Measurements from ENCODE around the gene UBE2I.
"Not testable (repeated sequence)": the region's sequence is repeated elsewhere in the genome, so short reads cannot be mapped to it uniquely, and the experiment has no call there.

Gene UBE2I

DNA sequence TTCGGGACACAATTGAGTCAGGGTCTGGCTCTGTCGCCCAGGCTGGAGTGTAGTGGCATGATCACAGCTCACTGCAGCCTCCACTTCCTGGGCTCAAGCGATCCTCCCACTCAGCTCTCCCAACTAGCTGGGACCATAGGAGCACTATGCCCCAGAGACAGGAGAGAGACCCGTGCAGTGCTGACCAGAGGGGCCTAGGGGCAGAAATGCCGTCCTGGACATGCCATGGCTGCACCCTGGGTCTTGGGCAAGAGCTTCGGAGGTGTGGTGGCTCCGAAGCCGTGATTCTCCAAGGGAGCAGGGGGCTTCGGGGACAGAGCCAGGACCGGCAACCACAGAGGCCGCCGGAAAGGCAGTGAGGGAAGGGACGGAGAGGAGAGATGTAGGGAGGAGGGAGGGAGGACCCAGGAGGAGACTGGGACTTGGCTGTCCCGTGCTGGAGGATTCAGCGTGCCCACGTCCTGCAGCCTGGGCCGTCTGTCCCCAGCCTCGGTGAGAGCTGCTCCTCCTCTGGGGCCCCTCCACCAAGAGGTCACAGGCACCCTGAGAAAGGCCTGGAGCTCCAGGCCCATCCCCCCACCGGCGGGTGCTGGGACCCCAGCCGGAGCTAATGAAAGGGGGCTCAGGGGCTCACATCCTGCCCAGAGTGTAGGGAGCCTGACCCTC lies 31.7 kb upstream of the UBE2I start:
- no peak for DNase-seq

- no peak for DNase-seq
Observed at GRCh38 chr16:1278477-1278876, 31.0 kb upstream of the UBE2I start.

DNA sequence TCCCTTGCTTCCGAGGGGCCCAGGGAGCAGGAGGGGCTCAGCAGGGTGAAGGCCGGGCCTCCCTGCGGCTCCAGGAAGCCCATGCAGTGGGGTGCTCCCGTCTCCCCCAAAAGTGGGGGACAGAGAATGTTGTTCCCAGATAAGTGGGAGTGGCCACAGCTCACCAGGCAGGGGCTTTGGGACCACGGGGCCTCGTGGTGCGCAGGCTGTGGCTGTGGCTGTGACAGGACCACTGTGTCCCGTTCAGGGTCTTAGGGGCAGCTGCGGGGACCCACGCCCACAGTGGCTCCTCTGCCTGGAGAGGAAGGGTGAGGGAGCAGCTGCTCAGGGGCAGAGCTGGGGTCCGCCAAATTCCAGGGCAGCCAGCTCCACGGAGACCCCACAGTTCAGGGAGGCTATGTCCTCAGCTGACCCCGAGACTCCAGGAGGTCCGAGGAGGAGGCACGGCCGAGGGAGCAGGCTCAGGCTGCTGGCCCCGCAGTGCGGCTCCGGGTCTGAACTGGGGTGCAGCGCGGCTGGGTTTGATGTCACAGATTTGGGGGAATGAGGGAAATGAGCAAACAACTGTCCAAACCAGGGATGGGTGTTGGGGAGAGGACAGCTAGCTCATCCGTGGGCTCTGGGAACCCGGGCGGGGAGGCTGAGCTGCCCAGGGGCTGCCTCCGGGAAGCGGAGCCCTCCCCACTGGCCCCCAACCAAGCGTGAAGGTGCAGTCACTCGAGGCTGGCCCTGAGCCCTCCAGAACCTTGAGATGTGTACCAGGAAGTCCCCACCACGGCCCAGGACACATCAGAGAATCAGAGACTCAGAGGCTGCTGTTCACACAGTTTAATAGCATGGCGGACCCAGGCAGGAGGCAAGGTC lies 30.1 kb upstream of the UBE2I start:
- DNase-seq: no peak

- no peak for DNase-seq
Observed at GRCh38 chr16:1279945-1280589, 29.4 kb upstream of the UBE2I start.

GRCh38 chr16:1280783-1281182 lies 28.7 kb upstream of the UBE2I start:
- DNase-seq: no peak

GRCh38 chr16:1281517-1281916 lies 27.9 kb upstream of the UBE2I start:
- DNase-seq: no peak

- no peak for DNase-seq
Observed at GRCh38 chr16:1282324-1282973, 27.0 kb upstream of the UBE2I start.

- no peak for DNase-seq
Observed at GRCh38 chr16:1283296-1283695, 26.1 kb upstream of the UBE2I start.

GRCh38 chr16:1283996-1284616 lies 25.3 kb upstream of the UBE2I start:
- DNase-seq: no peak

- DNase-seq: no peak
Observed at GRCh38 chr16:1285669-1286512, 23.5 kb upstream of the UBE2I start.

DNA sequence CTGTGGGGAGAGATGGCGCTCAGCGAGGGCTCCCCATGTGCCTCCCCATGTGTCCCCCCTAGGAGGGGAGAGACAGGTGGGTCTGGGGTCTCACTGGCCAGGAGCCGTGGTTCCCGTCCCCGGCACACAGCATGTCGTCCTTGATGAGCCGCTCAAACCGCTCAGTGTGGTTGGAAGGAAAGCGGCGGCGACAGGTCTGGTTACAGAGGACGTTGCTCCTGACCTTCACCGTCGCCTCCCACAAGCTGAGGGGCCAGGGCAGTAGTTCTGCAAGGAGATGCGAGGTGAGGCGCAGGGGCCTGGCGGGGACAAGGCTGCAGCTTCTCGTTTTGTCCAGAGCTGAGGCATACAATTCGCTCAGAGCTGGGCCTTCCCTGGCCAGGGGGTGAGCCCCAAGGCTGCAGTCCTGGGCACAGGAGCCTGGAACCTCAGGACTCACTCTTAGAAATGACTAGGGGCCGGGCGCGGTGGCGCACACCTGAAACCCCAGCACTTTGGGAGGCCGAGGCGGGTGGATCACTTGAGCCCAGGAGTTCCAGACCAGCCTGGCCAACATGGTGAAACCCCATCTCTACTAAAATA lies 22.8 kb upstream of the UBE2I start:
- DNase-seq: no peak

DNA sequence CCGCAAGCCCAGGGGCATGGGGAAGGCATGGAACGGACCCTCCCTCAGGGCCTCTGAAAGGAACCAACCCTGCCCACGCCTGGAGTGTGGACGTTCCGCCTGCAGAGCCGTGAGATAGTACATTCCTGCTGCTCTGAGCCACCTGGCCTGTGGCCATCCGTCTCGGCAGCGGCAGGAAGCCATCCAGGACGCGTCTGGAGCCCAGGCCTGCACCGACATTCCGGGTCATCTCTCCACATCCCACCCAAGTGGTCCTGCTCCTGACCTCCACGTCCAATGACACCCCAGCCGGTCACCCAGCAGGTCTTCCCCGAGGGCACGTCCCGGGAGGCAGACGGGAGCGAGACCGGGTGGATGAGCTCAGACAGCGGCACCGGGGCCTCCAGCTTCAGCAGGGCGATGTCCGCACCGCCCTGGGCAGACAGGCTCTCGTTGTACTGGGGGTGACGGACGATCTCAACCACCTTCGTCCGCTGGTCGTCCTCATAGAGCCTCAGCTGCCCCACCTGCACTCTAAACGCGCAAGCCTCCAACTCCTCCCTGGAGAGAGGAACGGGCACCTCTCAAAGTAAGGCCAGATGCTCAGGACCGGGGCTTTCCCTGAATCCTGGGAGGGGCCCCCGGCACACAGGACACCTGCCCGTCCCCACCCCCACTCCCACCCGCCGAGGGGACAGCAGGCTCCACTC lies 21.3 kb upstream of the UBE2I start:
- no peak for DNase-seq

GRCh38 chr16:1288813-1289476 lies 20.5 kb upstream of the UBE2I start:
- DNase-seq: no peak

- no peak for DNase-seq
Observed at GRCh38 chr16:1289477-1289866, 20.0 kb upstream of the UBE2I start.

DNA sequence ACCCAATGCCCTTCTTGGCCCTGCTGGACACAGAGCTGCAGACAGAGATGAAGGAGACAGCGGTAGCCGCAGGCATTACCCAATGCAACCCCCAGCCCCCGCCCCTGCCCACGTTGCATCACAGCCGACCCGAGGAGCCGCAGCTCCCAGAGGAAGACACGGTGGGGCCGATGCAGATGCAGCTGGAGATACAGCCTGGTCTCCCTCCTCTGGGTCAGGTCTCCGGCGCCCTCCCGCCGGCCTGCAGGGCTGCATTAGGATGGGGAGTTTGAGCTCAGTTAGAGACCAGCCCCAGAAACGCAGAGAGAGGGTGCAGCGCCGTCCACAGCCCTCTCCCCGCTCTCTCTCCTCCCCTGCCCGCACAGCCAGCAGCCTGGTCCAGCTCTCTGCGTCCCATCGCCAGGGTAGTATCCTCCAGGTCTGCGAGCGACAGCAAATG lies 19.4 kb upstream of the UBE2I start:
- DNase-seq: no peak

DNA sequence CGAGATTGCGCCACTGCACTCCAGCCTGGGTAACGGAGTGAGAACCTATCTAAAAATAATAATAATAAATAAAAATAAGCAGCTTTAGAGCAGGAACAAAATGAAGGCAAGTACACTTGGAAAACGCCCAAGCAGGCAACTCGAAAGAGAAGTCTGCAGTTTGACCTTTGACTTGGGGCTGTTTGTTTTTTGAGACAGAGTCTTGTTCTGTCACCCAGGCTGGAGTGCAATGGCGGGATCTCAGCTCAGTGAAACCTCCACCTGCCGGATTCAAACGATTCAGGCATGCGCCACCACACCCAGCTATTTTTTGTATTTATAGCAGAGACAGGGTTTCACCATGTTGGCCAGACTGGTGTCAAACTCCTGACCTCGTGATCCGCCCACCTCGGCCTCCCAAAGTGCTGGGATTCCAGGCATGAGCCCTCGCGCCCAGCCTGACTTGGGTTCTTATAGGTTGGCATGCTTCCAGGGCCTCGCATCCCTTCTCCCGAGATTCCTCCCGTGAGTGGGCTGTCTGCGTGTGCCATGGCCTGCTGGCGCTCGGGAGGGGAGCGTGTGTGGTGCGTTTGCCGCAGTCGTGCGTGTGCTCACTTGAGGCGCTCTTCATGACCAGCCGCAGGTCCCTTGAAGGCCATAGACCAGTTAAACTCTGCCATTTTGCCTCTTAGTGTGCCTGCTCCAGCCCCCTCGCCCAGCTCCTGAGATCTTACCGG lies 18.4 kb upstream of the UBE2I start:
- no peak for DNase-seq

DNA sequence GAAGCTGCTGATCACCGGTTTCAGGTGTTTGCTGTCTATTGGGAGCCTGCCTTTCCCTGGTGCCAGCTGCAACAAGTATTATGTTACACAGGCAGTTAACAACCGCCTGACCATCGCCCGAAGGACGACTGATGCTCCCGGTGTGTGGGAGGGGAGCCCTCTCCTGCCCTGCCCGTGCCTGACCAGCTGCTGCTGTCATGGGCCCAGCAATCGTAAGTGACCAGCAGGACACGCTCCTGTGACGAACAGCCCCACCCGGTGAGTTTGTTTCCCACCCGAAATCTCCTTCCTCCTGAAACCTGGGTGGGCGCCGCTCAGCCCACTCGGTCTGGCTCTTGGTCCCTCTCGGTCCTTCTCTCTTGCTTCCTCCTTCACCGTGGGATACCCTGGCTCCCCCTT lies 17.9 kb upstream of the UBE2I start:
- DNase-seq: no peak

DNA sequence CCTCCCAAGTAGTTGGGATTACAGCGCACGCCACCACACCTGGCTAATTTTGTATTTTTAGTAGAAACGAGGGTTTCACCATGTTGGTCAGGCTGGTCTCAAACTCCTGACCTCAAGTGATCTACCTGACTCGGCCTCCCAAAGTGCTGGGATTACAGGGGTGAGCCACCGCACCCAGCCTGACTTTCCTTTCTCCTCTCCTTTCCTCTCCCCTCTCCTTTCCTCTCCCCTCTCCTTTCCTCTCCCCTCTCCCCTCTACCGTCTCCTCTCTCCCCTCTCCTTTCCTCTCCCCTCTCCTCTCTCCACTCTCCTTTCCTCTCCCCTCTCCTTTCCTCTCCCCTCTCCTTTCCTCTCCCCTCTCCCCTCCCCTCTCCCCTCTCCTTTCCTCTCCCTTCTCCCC lies 17.2 kb upstream of the UBE2I start:
- DNase-seq: not testable (repeated sequence)

- DNase-seq: not testable (repeated sequence)
Observed at GRCh38 chr16:1292808-1293207, 16.6 kb upstream of the UBE2I start.

Measured in T-helper 9 cell (primary cell).